A673 (cell line): ENCODE results near the gene NFIB.

Experiments used
- EZH2 ChIP-seq: fragments of 200-600 bp; sonication (generic); IDR thresholded peaks from 2 replicates; pipeline ENCODE4 v1.6.1; 2017; ENCODE audit warnings: borderline replicate concordance, low read depth, mild to moderate bottlenecking, mixed read lengths, antibody characterized with exemption, low read length; ENCODE audit not compliant: poor library complexity, severe bottlenecking
- TF ChIP-seq, protein P1 (sequence below): fragments of 300-800, 200-600 bp; sonication (generic); conservative IDR thresholded peaks from 2 replicates; pipeline ENCODE4 v1.5.1; 2017; ENCODE audit warnings: low read depth, mild to moderate bottlenecking, antibody characterized with exemption, low read length, moderate library complexity, mixed read lengths

GRCh38 chr9:14326264-14326826, 12.4 kb upstream of the NFIB start:
- TF ChIP-seq, protein P1, sequence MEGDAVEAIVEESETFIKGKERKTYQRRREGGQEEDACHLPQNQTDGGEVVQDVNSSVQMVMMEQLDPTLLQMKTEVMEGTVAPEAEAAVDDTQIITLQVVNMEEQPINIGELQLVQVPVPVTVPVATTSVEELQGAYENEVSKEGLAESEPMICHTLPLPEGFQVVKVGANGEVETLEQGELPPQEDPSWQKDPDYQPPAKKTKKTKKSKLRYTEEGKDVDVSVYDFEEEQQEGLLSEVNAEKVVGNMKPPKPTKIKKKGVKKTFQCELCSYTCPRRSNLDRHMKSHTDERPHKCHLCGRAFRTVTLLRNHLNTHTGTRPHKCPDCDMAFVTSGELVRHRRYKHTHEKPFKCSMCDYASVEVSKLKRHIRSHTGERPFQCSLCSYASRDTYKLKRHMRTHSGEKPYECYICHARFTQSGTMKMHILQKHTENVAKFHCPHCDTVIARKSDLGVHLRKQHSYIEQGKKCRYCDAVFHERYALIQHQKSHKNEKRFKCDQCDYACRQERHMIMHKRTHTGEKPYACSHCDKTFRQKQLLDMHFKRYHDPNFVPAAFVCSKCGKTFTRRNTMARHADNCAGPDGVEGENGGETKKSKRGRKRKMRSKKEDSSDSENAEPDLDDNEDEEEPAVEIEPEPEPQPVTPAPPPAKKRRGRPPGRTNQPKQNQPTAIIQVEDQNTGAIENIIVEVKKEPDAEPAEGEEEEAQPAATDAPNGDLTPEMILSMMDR: no peak
- TF ChIP-seq EZH2: no peak
